OCI-LY3 (cell line): ENCODE results near the gene CNDP1.

ENCODE experiments used
- CTCF ChIP-seq: fragments of 200-600, 300-600 bp; sonication (generic); IDR thresholded peaks from 2 replicates; pipeline ENCODE4 v1.5.1; 2014; ENCODE audit warnings: antibody characterized with exemption, low read length, low read depth
- EZH2phosphoT487 ChIP-seq: fragments of 200-600 bp; shearing (Covaris generic); IDR thresholded peaks from 2 replicates; pipeline ENCODE4 v1.6.1; 2018; ENCODE audit warnings: antibody characterized with exemption, mixed run types, low read depth

GRCh38 chr18:74503137-74503536 lies 31.2 kb upstream of the CNDP1 start:
- no peak for TF ChIP-seq CTCF
- no peak for TF ChIP-seq EZH2phosphoT487
